CD14-positive monocyte (primary cell): ENCODE results near the gene BRD9. TPM values are rescaled to one million over a fixed set of nuclear protein-coding genes. Genes with fewer than 3 reads are reported as not detected.

Experiments
- DNase-seq, 3 donors: peaks; one replicate each; pipeline ENCODE4 v3.0.0-alpha.2; 2011 to 2022
- H2AFZ ChIP-seq: 2 replicates; pipeline ENCODE4 v1.6.0; 2012; ENCODE audit warnings: mild to moderate bottlenecking, low read depth, low read length, inconsistent platforms; ENCODE audit not compliant: insufficient read depth, poor library complexity, severe bottlenecking
- H3K27ac ChIP-seq, 2 donors: 1 replicate in 1 of 2; 2 replicates in 1 of 2; pipeline ENCODE4 v1.5.1; 2012 to 2013; ENCODE audit warnings: low read length in 2 of 2, control low read depth in 1 of 2, inconsistent platforms in 1 of 2, low read depth in 1 of 2, mild to moderate bottlenecking in 1 of 2
- H3K27me3 ChIP-seq, 2 donors: one replicate each; pipeline versions ENCODE4 v1.6.0 to v1.6.1; 2011 to 2013; ENCODE audit warnings: low read length in 2 of 2; ENCODE audit not compliant: control insufficient read depth in 2 of 2, insufficient read depth in 2 of 2
- H3K36me3 ChIP-seq, 2 donors: replicated peaks in 1 of 2; 1 replicate in 1 of 2; 2 replicates in 1 of 2; pipeline versions ENCODE4 v1.5.1 to v1.6.1; 2012 to 2013; ENCODE audit warnings: low read length in 2 of 2, control low read depth in 1 of 2, inconsistent platforms in 1 of 2, mild to moderate bottlenecking in 1 of 2; ENCODE audit not compliant: insufficient read depth in 2 of 2, control insufficient read depth in 1 of 2
- H3K4me1 ChIP-seq, 2 donors: 1 replicate in 1 of 2; 2 replicates in 1 of 2; pipeline versions ENCODE4 v1.5.1 to v1.6.1; 2012 to 2013; ENCODE audit warnings: low read length in 2 of 2, control low read depth in 1 of 2, inconsistent platforms in 1 of 2, mild to moderate bottlenecking in 1 of 2, moderate library complexity in 1 of 2; ENCODE audit not compliant: insufficient read depth in 2 of 2, control insufficient read depth in 1 of 2
- H3K4me2 ChIP-seq: replicated peaks from 2 replicates; pipeline ENCODE3; 2012; ENCODE audit warnings: low read length, moderate library complexity, mild to moderate bottlenecking; ENCODE audit not compliant: poor library complexity, severe bottlenecking; ENCODE audit errors: extremely low read depth
- H3K4me3 ChIP-seq, 3 experiments: fragments of 200-600 bp in 1 of 3; sonication (generic) in 1 of 3; replicated peaks in 1 of 3; 1 replicate in 2 of 3; 2 replicates in 1 of 3; pipeline ENCODE4 v1.5.1; 2011 to 2013; ENCODE audit warnings: low read length in 3 of 3, mild to moderate bottlenecking in 3 of 3, control low read depth in 2 of 3, low read depth in 2 of 3, inconsistent platforms in 1 of 3, moderate library complexity in 1 of 3
- H3K79me2 ChIP-seq: 2 replicates; pipeline ENCODE4 v1.6.0; 2012; ENCODE audit warnings: mild to moderate bottlenecking, control low read depth, inconsistent platforms, low read length, moderate library complexity; ENCODE audit not compliant: insufficient read depth
- H3K9ac ChIP-seq: 2 replicates; pipeline ENCODE4 v1.6.0; 2017; ENCODE audit warnings: low read length, mild to moderate bottlenecking; ENCODE audit not compliant: insufficient read depth, poor library complexity, severe bottlenecking
- H3K9me3 ChIP-seq, 2 donors: replicated peaks in 1 of 2; 1 replicate in 1 of 2; 2 replicates in 1 of 2; pipeline versions ENCODE4 v1.5.1 to v1.6.1; 2012 to 2013; ENCODE audit warnings: low read length in 2 of 2, control low read depth in 1 of 2; ENCODE audit not compliant: control insufficient read depth in 1 of 2, insufficient read depth in 1 of 2
- H4K20me1 ChIP-seq: 2 replicates; pipeline ENCODE4 v1.6.0; 2012; ENCODE audit warnings: mild to moderate bottlenecking, low read length, control low read depth, moderate library complexity; ENCODE audit not compliant: insufficient read depth
- H3K27ac Mint-ChIP-seq, 7 donors: one replicate each; pipeline ENCODE4 v1.8.0; 2020; ENCODE audit warnings: mild to moderate bottlenecking in 7 of 7, mixed read lengths in 7 of 7, moderate library complexity in 6 of 7, inconsistent platforms in 2 of 7
- H3K27me3 Mint-ChIP-seq, 3 donors: one replicate each; pipeline ENCODE4 v1.8.0; 2021 to 2022; ENCODE audit warnings: low read depth in 3 of 3, mild to moderate bottlenecking in 3 of 3, mixed read lengths in 3 of 3, moderate library complexity in 3 of 3, inconsistent platforms in 1 of 3
- H3K36me3 Mint-ChIP-seq, 2 donors: one replicate each; pipeline ENCODE4 v1.8.0; 2020; ENCODE audit warnings: mixed read lengths in 2 of 2, inconsistent platforms in 1 of 2, mild to moderate bottlenecking in 1 of 2
- H3K4me1 Mint-ChIP-seq: one replicate; pipeline ENCODE4 v1.8.0; 2020; ENCODE audit warnings: mild to moderate bottlenecking, mixed read lengths
- H3K4me3 Mint-ChIP-seq, 2 donors: one replicate each; pipeline ENCODE4 v1.8.0; 2020; ENCODE audit warnings: mild to moderate bottlenecking in 2 of 2, mixed read lengths in 2 of 2, moderate library complexity in 1 of 2
- H3K9me3 Mint-ChIP-seq, 7 donors: one replicate each; pipeline ENCODE4 v1.8.0; 2020 to 2022; ENCODE audit warnings: mixed read lengths in 7 of 7, mild to moderate bottlenecking in 6 of 7, moderate library complexity in 6 of 7, inconsistent platforms in 2 of 7
- CTCF ChIP-seq: fragments of 200-600 bp; IDR thresholded peaks from one replicate; pipeline ENCODE4 v1.8.0; 2022; ENCODE audit warnings: antibody characterized with exemption, mild to moderate bottlenecking
- WGBS: methylation state at CpG from one replicate; pipeline ENCODE4 v1.1.5; 2013; ENCODE audit warnings: missing lambda C conversion rate; ENCODE audit not compliant: insufficient coverage; 5-methylcytosine and 5-hydroxymethylcytosine counted together
- intact Hi-C, 2 donors: fragments of 100-400 bp; cut with micrococcal nuclease; formaldehyde crosslinking; loops; one replicate each; pipeline versions ENCODE4 v1.15.0 to v1.15.1; 2023
- polyA plus RNA-seq, 3 donors: library from polyadenylated mRNA; depleted of rRNA in 1 of 3; unstranded in 2 of 3; stranded (reverse) in 1 of 3; fragments of 300-500 nt in 2 of 3; fragments of >200 nt in 1 of 3; fragmentation: Illumina TruSeq in 2 of 3; gene quantifications; 1 replicate in 2 of 3; 2 replicates in 1 of 3; pipeline ENCODE4 v1.2.3, GENCODE V29; 2012 to 2021

Gene BRD9
- polyA plus RNA-seq, 3 donors, result 5.3 to 22.7 (median 9.3) TPM

DNA sequence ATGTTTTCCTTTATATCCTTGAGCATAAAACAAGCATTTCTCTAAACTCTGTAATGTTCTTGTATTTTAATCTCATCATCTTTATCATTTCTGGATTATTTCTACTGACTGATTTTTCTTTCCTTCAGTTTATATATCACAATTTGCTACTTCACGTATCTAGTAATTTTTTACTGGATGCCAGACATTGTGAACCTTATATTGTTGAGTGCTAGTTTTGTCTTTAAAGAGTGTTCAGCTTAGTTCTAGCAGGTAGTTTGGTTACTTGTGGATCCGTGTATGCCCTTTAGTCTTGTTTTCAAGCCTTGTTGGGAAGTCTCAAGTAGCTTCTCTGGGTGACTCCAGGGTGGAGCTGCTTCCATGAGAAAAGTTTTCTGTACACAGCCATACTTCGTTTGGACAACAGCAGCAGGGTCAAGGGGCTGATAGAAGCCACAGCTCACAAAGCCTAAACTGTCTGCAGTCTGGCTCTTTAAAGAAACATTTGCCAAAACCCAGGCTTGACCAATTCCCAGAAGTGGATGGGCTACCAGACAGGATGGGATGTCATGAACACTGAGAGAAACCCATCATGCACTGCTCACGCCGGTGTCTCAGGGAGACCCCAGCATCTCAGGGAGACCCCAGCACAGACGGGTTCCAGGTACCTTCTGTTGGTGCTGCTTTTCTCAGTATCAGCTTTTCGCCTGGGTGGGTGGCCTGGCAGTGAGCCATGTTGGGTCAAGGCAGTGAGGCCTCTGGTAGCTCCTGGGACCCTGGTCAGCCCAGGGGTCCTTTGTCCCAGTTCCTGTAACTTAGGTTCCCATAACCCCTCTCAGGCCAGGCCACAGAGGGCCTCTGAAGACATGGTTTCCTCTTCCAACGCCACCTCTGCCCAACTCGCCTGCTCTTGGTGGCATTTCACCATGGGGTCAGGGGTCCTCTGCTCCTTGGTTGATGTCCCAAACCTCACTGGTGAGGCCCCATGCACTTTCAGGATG lies 29.1 kb upstream of the BRD9 start:
- Mint-ChIP-seq H3K27ac (no peak overlapping the region), H3K9me3 (peaks cover 0 to 3% (median 0%) of the 10 kb centered on the region in 7 donors), H3K27me3 (peaks cover 15 to 21% (median 17%) of the 10 kb centered on the region in 3 donors), H3K4me1 (peaks cover 2% of the 10 kb centered on the region), H3K4me3 (no peak overlapping the region), H3K36me3 (peaks cover 16 to 21% of the 10 kb centered on the region in 2 donors)
- Histone ChIP-seq H3K9ac (no peak overlapping the region), H3K4me1 (no peaks in the 10 kb centered on the region), H3K27me3 (peaks cover 12 to 18% of the 10 kb centered on the region in 2 donors), H3K36me3 (peaks cover 1 to 14% of the 10 kb centered on the region in 2 donors), H3K9me3 (no peaks in the 10 kb centered on the region), H3K4me3 (no peak overlapping the region), H2AFZ (no peak overlapping the region), H3K79me2 (no peaks in the 10 kb centered on the region), H3K27ac (no peak overlapping the region), H4K20me1 (no peaks in the 10 kb centered on the region), H3K4me2 (no peak overlapping the region)
- WGBS, result 93% methylated on average over 8 of the region's 9 CpGs
- intact Hi-C loops, result loop anchor here (10.0 kb wide), 3 partner anchors 223 to 733 kb away; no protein-coding TSS in a partner anchor
- TF ChIP-seq CTCF, result no peak
- DNase-seq, result no peak

GRCh38 chr5:920321-920720 lies 27.7 kb upstream of the BRD9 start:
- Histone ChIP-seq H3K27ac (no peak overlapping the region), H3K79me2 (no peaks in the 10 kb centered on the region), H4K20me1 (no peaks in the 10 kb centered on the region), H3K27me3 (peaks cover 0 to 4% of the 10 kb centered on the region in 2 donors), H3K9me3 (no peaks in the 10 kb centered on the region), H2AFZ (no peak overlapping the region), H3K4me2 (no peak overlapping the region), H3K4me1 (no peaks in the 10 kb centered on the region), H3K9ac (no peak overlapping the region), H3K4me3 (no peak overlapping the region), H3K36me3 (peaks cover 8 to 21% of the 10 kb centered on the region in 2 donors)
- TF ChIP-seq CTCF, result no peak
- Mint-ChIP-seq H3K36me3 (peaks cover 15 to 33% of the 10 kb centered on the region in 2 donors), H3K4me3 (no peak overlapping the region), H3K27me3 (peaks cover 2 to 7% (median 6%) of the 10 kb centered on the region in 3 donors), H3K4me1 (no peaks in the 10 kb centered on the region), H3K9me3 (no peaks in the 10 kb centered on the region), H3K27ac (no peak overlapping the region)
- no peak for DNase-seq
- WGBS, result 93% methylated on average over 2 of the region's 7 CpGs
- intact Hi-C loops, result loop anchor here (10.0 kb wide), 3 partner anchors 224 to 734 kb away; no protein-coding TSS in a partner anchor
